ENCODE results near the gene BEGAIN. TPM values are rescaled to one million over a fixed set of nuclear protein-coding genes. Genes with fewer than 3 reads are reported as not detected.

BEGAIN gene, protein sequence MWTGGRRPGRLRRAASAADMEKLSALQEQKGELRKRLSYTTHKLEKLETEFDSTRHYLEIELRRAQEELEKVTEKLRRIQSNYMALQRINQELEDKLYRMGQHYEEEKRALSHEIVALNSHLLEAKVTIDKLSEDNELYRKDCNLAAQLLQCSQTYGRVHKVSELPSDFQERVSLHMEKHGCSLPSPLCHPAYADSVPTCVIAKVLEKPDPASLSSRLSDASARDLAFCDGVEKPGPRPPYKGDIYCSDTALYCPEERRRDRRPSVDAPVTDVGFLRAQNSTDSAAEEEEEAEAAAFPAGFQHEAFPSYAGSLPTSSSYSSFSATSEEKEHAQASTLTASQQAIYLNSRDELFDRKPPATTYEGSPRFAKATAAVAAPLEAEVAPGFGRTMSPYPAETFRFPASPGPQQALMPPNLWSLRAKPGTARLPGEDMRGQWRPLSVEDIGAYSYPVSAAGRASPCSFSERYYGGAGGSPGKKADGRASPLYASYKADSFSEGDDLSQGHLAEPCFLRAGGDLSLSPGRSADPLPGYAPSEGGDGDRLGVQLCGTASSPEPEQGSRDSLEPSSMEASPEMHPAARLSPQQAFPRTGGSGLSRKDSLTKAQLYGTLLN
- total RNA-seq = 1 to 10 TPM in 1 of 4 donors, under 1 TPM in 1, not detected in 2; 0.51 to 1.8 TPM

DNA sequence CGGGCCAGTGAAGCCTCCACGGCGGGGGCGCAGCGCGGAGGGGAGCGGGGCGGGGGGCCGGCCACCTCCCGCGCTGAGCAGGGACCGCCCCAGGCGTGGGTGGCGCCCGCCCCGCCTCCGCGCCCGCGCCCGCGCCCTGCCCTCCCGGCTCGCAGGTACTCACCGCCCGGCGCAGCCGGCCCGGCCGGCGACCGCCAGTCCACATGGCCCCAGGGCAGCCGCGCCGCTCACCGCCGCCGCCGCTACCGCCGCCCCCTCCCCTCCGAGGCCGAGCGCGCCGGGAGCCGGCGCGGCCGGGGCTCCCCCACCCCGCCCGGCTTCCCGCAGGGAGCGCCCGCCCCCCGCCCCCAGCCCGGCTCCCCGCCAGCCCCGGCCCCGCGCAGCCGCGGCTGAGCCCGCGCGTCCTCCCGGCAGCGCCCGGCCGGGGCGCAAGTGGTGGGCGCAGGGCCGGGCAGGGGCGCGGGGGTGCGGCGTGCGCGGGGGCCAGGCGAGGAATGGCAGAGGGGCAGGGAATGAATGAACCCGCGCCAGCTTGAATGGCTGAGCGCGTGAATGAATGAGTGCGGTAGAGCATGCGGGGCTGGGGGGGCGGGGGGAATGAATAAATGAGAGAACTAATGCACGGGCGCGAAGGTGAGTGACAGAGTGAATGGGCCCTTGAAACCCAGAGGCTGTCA is at the start of gene BEGAIN:
Gene BEGAIN (minus strand): TSS at position 332 of the 677 bp plus-strand sequence. CDS start 127 bp downstream, at position 205.
- TF ChIP-seq, protein P1, sequence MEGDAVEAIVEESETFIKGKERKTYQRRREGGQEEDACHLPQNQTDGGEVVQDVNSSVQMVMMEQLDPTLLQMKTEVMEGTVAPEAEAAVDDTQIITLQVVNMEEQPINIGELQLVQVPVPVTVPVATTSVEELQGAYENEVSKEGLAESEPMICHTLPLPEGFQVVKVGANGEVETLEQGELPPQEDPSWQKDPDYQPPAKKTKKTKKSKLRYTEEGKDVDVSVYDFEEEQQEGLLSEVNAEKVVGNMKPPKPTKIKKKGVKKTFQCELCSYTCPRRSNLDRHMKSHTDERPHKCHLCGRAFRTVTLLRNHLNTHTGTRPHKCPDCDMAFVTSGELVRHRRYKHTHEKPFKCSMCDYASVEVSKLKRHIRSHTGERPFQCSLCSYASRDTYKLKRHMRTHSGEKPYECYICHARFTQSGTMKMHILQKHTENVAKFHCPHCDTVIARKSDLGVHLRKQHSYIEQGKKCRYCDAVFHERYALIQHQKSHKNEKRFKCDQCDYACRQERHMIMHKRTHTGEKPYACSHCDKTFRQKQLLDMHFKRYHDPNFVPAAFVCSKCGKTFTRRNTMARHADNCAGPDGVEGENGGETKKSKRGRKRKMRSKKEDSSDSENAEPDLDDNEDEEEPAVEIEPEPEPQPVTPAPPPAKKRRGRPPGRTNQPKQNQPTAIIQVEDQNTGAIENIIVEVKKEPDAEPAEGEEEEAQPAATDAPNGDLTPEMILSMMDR (IDR thresholded peaks at IDR 0.05; ENCODE audit: low read depth) = no peak

DNA sequence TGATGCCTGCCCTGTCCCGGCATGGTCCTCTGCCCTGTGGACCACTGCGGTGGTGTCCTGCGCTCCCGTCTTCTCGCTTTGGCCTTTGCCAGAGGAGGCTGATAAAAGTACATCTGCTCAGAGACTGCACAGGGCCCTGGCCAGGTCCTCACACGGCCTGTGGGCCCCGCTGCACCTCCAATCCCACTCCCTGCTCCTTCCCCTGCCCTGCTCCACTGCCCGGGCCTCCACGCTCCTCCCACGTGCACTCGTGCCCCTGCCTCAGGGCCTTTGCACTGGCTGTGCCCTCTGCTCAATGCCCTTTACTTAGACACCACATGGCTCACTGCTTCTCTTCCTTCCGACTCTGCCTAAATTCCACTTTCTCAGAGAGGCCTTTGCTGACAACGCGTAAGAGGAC is 49.3 kb upstream of the BEGAIN start:
- TF ChIP-seq, protein P1 (IDR thresholded peaks at IDR 0.05; ENCODE audit: low read depth) = no peak

DNA sequence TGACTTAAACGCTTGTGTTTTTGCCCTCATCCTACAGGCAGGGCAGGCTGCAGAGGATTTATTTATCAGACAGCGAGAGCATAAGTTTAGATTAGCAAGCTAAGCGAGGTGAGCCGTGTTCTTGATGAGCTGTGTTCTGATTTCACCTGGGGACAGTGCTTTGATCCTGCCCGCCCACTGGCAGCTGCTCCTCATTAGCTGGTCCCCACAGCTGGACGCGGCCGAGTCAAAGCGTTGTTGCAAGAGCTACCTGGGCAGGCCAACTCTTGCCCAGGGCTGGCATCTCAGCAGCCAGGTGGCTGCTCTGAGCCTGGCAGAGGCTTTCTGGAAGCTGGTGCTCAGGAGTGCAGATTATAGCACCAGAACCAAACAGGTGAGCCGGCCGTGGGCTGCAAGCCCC is 46.8 kb upstream of the BEGAIN start:
- TF ChIP-seq, protein P1 (IDR thresholded peaks at IDR 0.05; ENCODE audit: low read depth) = no peak

DNA sequence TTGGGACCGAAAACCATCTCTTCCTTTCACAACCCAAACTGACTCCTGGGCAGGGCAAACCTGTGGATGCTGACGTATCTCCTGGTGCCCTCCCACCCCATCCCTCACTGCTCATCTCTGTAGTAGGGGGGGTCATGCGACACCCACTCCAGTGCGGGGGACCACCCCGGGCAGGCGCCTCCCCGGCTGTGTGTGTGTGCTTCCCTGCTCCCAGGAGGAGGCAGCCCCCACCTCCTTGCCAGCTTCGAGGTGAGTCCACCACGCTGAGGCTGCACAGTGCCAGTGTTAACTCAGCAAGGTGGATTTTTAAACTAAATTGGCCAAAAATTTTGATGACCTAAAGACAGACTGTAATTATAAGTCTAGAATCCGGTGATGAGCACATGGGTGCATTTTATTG is 46.2 kb upstream of the BEGAIN start:
- TF ChIP-seq, protein P1 (IDR thresholded peaks at IDR 0.05; ENCODE audit: low read depth) = no peak

DNA sequence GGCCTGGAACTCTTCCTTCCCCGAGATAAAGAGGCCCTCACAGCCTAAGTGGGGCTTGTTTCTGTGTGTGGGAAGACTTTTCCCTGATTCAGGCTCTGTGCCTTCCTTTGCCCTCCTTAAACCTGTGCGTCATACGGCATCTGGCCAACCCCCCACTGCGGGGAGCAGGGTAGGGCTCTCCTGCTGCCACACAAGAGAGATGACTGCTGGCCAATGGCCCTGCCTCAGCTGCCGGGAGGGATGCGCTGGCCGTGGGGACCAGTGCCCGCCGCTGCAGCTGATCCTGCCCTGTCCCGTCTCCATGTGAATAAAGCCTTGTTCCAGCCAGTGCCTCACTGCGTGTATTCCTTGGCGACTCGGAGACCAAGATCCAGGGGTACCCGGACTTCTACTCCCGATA is 42.5 kb upstream of the BEGAIN start:
- TF ChIP-seq, protein P1 (IDR thresholded peaks at IDR 0.05; ENCODE audit: low read depth) = no peak

DNA sequence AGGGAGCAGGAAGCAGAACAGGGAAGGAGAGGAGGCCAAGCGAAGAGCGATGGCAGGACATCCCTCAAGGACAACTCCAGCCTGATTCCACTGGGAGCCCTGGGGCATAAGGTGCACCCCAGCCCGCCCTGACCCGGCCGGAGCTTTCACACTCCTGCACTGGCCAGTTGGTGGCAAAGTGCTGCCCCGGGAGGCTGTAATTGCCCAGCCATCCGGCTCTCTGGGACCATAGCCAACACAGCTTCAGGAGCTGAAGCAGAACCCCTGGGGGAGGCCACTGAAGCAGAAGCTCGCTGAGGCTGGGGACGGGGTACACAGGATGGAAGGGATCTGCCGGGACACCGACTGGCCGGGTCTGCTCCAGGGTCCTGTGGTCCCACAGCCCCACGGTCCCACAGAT is 41.9 kb upstream of the BEGAIN start:
- TF ChIP-seq, protein P1 (IDR thresholded peaks at IDR 0.05; ENCODE audit: low read depth) = no peak

DNA sequence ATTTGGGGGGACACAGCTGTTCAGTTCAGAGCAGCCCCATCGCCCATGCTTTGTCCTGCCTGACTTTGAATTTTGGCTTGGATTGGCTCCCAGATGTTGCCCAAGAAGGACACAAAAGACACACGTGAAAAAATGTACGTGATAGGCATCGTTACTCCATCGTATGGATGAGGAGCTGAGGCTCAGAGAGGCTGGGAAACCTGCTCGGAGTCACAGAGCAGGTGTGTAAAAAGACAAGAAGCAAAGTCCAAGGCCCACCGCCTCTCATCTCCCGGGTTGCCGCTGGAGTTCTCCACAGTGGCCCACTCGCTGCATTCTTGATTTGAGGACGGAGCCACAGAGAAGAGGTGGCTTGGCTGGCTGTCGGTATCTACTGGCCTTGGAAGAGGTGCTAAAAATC is 41.0 kb upstream of the BEGAIN start:
- TF ChIP-seq, protein P1 (IDR thresholded peaks at IDR 0.05; ENCODE audit: low read depth) = no peak

Data from subcutaneous adipose tissue (tissue), 4 donors.